Measurements from ENCODE around the gene GALNT15. TPM values are rescaled to one million over a fixed set of nuclear protein-coding genes. Genes with fewer than 3 reads are reported as not detected.

GALNT15 gene
- polyA plus RNA-seq, 1 of the 3 experiments (the other 2 are of a cell fraction) = 4.7 TPM

DNA sequence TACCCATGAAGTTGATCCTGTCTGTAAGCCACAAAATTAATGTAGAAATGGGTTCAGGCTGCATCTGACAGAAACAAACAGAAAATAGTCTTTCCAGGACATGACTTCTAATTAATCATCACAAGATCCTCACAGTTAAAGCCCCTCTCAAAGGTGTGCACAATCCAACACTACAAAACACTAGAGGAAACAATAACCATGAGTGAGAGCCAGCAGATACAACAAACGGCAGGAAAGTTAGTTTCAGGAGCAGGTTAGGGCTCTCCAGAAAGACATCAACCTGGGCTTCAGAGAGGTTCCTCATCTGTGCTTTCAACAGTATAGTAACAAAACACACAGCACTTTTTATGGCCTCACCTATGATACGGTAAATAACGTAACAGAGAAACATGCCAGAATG, 47.5 kb downstream of the GALNT15 start (continued):
- TF ChIP-seq RXRA (IDR thresholded peaks at IDR 0.05; ENCODE audit: borderline replicate concordance, low read depth) (no peak), ELF1 (IDR thresholded peaks at IDR 0.05) (no peak), NRF1 (IDR thresholded peaks at IDR 0.05; ENCODE audit: low read depth, low read length) (no peak), JUND (IDR thresholded peaks at IDR 0.05) (no peak), RFX5 (IDR thresholded peaks at IDR 0.05; ENCODE audit: low read length) (no peak)

DNA sequence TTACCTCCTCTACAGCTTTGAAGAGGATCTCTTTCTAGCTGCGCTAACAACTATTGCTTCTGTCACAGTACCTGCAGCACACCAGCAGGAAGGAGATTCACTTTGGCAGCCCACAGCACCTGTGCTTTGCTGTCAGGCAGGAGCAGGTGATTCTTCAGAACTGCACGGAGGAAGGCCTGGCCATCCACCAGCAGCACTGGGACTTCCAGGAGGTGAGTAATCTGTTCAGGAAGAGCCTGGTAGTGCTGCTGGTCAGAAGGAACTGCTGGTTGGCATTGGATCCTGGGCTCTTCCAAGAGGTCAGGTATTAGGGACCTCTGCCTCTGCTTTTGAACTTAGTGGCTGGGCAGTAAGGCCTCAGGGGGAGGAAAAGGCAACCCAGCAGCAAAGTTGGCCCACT, 48.1 kb downstream of the GALNT15 start:
- Histone ChIP-seq H3K4me2 (no peak overlapping the region), H3K4me3 (ENCODE audit: low read depth in 2 of 2, low read length in 1 of 2) (no peak overlapping the region), H3F3A (replicated peaks; ENCODE audit: insufficient read depth) (no peaks in the 10 kb centered on the region), H3K4me1 (ENCODE audit: control insufficient read depth in 1 of 2, insufficient read depth in 2 of 2, low read depth in 1 of 2, low read length in 1 of 2) (no peaks in the 10 kb centered on the region), H3K36me3 (replicated peaks in 1 of 2; ENCODE audit: control insufficient read depth in 1 of 2, insufficient read depth in 2 of 2, low read length in 1 of 2) (peaks cover 0 to 4% of the 10 kb centered on the region in 2 experiments), H3K9me2 (no peaks in the 10 kb centered on the region), H4K20me1 (ENCODE audit: insufficient read depth) (no peaks in the 10 kb centered on the region), H3K9me3 (no peaks in the 10 kb centered on the region), H3K27ac (ENCODE audit: low read depth in 2 of 2, low read length in 1 of 2) (no peak overlapping the region), H3K27me3 (ENCODE audit: insufficient read depth) (no peaks in the 10 kb centered on the region), H3K79me2 (ENCODE audit: insufficient read depth) (no peaks in the 10 kb centered on the region), H3K9ac (no peak overlapping the region), H2AFZ (ENCODE audit: low read depth) (no peak overlapping the region)
- TF ChIP-seq, protein P1, sequence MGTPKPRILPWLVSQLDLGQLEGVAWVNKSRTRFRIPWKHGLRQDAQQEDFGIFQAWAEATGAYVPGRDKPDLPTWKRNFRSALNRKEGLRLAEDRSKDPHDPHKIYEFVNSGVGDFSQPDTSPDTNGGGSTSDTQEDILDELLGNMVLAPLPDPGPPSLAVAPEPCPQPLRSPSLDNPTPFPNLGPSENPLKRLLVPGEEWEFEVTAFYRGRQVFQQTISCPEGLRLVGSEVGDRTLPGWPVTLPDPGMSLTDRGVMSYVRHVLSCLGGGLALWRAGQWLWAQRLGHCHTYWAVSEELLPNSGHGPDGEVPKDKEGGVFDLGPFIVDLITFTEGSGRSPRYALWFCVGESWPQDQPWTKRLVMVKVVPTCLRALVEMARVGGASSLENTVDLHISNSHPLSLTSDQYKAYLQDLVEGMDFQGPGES (IDR thresholded peaks at IDR 0.05; ENCODE audit: low read depth, low read length) = no peak
- TF ChIP-seq MXI1 (IDR thresholded peaks at IDR 0.05; ENCODE audit: low read depth, low read length) = no peak
- TF ChIP-seq MEF2A (IDR thresholded peaks at IDR 0.05; ENCODE audit: borderline replicate concordance, low read depth) = no peak
- TF ChIP-seq ELF1 (IDR thresholded peaks at IDR 0.05) = no peak
- no peak for TF ChIP-seq RXRA (IDR thresholded peaks at IDR 0.05; ENCODE audit: borderline replicate concordance, low read depth)
- TF ChIP-seq, protein P2, sequence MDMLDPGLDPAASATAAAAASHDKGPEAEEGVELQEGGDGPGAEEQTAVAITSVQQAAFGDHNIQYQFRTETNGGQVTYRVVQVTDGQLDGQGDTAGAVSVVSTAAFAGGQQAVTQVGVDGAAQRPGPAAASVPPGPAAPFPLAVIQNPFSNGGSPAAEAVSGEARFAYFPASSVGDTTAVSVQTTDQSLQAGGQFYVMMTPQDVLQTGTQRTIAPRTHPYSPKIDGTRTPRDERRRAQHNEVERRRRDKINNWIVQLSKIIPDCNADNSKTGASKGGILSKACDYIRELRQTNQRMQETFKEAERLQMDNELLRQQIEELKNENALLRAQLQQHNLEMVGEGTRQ (IDR thresholded peaks at IDR 0.05; ENCODE audit: borderline replicate concordance, low read depth, low read length) = no peak
- TF ChIP-seq RFX5 (IDR thresholded peaks at IDR 0.05; ENCODE audit: low read length) = no peak
- no peak for TF ChIP-seq SIN3A (IDR thresholded peaks at IDR 0.05; ENCODE audit: borderline replicate concordance, low read depth, low read length)
- no peak for TF ChIP-seq NFIC (IDR thresholded peaks at IDR 0.05; ENCODE audit: borderline replicate concordance)
- no peak for TF ChIP-seq FOSL2 (IDR thresholded peaks at IDR 0.05; ENCODE audit: borderline replicate concordance, low read depth)
- TF ChIP-seq YY1 (IDR thresholded peaks at IDR 0.05; ENCODE audit: low read depth) = no peak
- no peak for TF ChIP-seq CHD2 (IDR thresholded peaks at IDR 0.05; ENCODE audit: low read length, partially characterized antibody)
- no peak for TF ChIP-seq GABPA (IDR thresholded peaks at IDR 0.05; ENCODE audit: low read depth)
- TF ChIP-seq FOXM1 (IDR thresholded peaks at IDR 0.05; ENCODE audit: low read depth) = no peak
- no peak for TF ChIP-seq JUND (IDR thresholded peaks at IDR 0.05)
- POLR2A ChIA-PET = no interaction called here
- DNase-seq = no peak
- CTCF ChIA-PET = interaction anchor here (0.8 kb wide), 1 partner anchor 9 kb away, joined by 4 read pairs; no protein-coding TSS in a partner anchor
- WGBS (ENCODE audit: low lambda C conversion rate) = no CpG with 5 or more reads among the region's 2 CpGs

DNA sequence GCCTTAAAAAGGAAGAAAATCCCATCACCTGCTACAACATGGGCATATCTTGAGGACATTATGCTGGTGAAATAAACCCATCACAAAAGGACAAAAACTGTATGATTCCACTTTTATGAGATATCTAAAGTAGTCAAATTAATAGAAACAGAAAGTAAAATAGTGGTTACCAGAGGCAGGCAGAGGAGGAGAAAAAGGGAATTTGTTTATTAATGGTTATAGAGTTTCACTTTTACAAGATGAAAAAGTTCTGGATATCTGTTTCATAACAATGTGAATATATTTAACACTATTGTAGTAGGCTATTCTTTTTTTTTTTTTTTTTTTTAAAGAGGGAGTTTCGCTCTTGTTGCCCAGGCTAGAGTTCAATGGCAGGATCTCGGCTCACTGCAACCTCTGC, 49.8 kb downstream of the GALNT15 start:
- Histone ChIP-seq H3K9me3 (no peaks in the 10 kb centered on the region), H3K4me1 (ENCODE audit: control insufficient read depth in 1 of 2, insufficient read depth in 2 of 2, low read depth in 1 of 2, low read length in 1 of 2) (no peaks in the 10 kb centered on the region), H2AFZ (ENCODE audit: low read depth) (no peak overlapping the region), H4K20me1 (ENCODE audit: insufficient read depth) (no peaks in the 10 kb centered on the region), H3K4me2 (no peak overlapping the region), H3K36me3 (replicated peaks in 1 of 2; ENCODE audit: control insufficient read depth in 1 of 2, insufficient read depth in 2 of 2, low read length in 1 of 2) (peaks cover 0 to 4% of the 10 kb centered on the region in 2 experiments), H3K27me3 (ENCODE audit: insufficient read depth) (no peaks in the 10 kb centered on the region), H3K27ac (ENCODE audit: low read depth in 2 of 2, low read length in 1 of 2) (no peak overlapping the region), H3F3A (replicated peaks; ENCODE audit: insufficient read depth) (no peaks in the 10 kb centered on the region), H3K9me2 (no peaks in the 10 kb centered on the region), H3K4me3 (ENCODE audit: low read depth in 2 of 2, low read length in 1 of 2) (no peak overlapping the region), H3K9ac (no peak overlapping the region), H3K79me2 (ENCODE audit: insufficient read depth) (no peaks in the 10 kb centered on the region)
- ChIA-PET CTCF (no interaction called here), POLR2A (no interaction called here)
- 95% methylated on average over 2 of the region's 2 CpGs for WGBS (ENCODE audit: low lambda C conversion rate)
- TF ChIP-seq CHD2 (IDR thresholded peaks at IDR 0.05; ENCODE audit: low read length, partially characterized antibody) (no peak), TEAD4 (IDR thresholded peaks at IDR 0.05; ENCODE audit: borderline replicate concordance, insufficient read depth) (no peak), FOXJ3 (CRISPR knock-in tag; IDR thresholded peaks at IDR 0.05) (no peak), ELF1 (IDR thresholded peaks at IDR 0.05) (no peak), EZH2phosphoT487 (IDR thresholded peaks at IDR 0.05; ENCODE audit: borderline replicate concordance, low read depth) (no peak)
- TF ChIP-seq, protein P2 (IDR thresholded peaks at IDR 0.05; ENCODE audit: borderline replicate concordance, low read depth, low read length) = no peak
- TF ChIP-seq, protein P3, sequence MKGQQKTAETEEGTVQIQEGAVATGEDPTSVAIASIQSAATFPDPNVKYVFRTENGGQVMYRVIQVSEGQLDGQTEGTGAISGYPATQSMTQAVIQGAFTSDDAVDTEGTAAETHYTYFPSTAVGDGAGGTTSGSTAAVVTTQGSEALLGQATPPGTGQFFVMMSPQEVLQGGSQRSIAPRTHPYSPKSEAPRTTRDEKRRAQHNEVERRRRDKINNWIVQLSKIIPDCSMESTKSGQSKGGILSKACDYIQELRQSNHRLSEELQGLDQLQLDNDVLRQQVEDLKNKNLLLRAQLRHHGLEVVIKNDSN (IDR thresholded peaks at IDR 0.05; ENCODE audit: borderline replicate concordance, low read depth) = no peak
- TF ChIP-seq, protein P4, sequence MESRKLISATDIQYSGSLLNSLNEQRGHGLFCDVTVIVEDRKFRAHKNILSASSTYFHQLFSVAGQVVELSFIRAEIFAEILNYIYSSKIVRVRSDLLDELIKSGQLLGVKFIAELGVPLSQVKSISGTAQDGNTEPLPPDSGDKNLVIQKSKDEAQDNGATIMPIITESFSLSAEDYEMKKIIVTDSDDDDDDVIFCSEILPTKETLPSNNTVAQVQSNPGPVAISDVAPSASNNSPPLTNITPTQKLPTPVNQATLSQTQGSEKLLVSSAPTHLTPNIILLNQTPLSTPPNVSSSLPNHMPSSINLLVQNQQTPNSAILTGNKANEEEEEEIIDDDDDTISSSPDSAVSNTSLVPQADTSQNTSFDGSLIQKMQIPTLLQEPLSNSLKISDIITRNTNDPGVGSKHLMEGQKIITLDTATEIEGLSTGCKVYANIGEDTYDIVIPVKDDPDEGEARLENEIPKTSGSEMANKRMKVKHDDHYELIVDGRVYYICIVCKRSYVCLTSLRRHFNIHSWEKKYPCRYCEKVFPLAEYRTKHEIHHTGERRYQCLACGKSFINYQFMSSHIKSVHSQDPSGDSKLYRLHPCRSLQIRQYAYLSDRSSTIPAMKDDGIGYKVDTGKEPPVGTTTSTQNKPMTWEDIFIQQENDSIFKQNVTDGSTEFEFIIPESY (IDR thresholded peaks at IDR 0.05; ENCODE audit: borderline replicate concordance, low read depth) = no peak
- no peak for DNase-seq
